Fibroblast of pulmonary artery (primary cell): ENCODE measurements around the gene OSBP2.

Experiments used
- DNase-seq: peaks from one replicate; pipeline ENCODE4 v3.0.0-alpha.2; 2010; ENCODE audit warnings: low read depth
- H3K4me3 ChIP-seq: replicated peaks from 2 replicates; pipeline ENCODE4 v1.5.1; 2011; ENCODE audit warnings: low read depth, mild to moderate bottlenecking, control low read depth, low read length, moderate library complexity
- TF ChIP-seq, protein P1 (sequence below): IDR thresholded peaks from 2 replicates; pipeline ENCODE4 v1.5.1; 2011; ENCODE audit warnings: mild to moderate bottlenecking, control low read depth, low read length, inconsistent platforms; ENCODE audit errors: missing control alignments

The OSBP2 gene

DNA sequence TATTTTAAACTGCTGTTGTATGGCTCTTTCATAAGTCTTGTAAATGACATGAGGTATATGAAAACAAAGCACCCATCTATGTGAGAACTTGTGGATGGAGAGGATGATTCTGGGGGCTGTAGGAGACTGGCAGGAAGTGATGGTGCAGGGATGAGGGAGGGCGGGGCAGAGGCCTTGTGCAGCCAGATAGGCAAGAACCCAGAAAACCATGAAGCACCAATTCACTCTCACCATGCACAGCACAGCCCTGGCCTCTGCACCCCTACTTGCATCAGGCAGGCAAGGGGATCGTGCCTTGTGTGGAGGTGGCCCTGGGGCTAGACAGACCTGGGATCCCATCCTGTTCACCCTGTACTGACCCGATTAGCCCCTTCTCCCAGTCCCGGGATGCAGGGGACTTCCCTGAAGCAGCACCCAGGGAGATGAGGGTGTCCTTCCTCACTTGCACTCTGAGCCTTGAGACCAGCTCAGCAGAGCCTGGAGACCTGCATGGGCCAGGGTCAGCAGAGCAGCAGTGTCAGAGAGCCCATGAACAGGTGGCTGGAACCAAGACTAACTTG is 188.4 kb downstream of the OSBP2 start:
- no peak overlapping the region for H3K4me3 ChIP-seq
- DNase-seq: no peak
- TF ChIP-seq, protein P1, sequence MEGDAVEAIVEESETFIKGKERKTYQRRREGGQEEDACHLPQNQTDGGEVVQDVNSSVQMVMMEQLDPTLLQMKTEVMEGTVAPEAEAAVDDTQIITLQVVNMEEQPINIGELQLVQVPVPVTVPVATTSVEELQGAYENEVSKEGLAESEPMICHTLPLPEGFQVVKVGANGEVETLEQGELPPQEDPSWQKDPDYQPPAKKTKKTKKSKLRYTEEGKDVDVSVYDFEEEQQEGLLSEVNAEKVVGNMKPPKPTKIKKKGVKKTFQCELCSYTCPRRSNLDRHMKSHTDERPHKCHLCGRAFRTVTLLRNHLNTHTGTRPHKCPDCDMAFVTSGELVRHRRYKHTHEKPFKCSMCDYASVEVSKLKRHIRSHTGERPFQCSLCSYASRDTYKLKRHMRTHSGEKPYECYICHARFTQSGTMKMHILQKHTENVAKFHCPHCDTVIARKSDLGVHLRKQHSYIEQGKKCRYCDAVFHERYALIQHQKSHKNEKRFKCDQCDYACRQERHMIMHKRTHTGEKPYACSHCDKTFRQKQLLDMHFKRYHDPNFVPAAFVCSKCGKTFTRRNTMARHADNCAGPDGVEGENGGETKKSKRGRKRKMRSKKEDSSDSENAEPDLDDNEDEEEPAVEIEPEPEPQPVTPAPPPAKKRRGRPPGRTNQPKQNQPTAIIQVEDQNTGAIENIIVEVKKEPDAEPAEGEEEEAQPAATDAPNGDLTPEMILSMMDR: no peak

DNA sequence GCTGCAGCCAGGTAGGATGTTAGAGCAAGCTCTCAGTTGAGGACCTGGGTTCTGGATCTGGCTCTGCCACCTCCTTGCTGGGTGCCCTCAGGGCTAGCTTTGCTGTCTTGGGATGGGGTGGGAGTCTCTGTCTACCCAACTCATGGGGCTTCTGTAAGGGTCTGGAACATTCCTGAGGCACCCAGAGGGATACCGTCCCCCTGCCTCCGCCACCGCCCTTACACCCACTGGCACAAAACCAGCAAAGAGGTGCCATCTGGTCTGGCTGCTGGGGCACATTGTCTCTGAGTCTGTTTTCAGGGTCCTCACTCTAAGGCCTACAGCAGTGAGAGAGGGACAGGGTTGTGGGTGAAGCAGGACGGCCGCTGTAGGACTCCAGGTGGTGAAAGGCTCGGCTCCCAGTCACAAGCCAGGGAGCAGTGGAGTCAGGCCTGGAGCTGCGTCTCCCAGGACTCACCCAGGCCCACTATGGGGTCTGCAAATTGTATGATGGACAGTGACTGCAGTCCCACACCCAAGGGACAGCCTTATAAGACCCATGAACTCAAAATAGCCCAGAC is 189.0 kb downstream of the OSBP2 start:
- no peak overlapping the region for H3K4me3 ChIP-seq
- TF ChIP-seq, protein P1: no peak
- DNase-seq: no peak

DNA sequence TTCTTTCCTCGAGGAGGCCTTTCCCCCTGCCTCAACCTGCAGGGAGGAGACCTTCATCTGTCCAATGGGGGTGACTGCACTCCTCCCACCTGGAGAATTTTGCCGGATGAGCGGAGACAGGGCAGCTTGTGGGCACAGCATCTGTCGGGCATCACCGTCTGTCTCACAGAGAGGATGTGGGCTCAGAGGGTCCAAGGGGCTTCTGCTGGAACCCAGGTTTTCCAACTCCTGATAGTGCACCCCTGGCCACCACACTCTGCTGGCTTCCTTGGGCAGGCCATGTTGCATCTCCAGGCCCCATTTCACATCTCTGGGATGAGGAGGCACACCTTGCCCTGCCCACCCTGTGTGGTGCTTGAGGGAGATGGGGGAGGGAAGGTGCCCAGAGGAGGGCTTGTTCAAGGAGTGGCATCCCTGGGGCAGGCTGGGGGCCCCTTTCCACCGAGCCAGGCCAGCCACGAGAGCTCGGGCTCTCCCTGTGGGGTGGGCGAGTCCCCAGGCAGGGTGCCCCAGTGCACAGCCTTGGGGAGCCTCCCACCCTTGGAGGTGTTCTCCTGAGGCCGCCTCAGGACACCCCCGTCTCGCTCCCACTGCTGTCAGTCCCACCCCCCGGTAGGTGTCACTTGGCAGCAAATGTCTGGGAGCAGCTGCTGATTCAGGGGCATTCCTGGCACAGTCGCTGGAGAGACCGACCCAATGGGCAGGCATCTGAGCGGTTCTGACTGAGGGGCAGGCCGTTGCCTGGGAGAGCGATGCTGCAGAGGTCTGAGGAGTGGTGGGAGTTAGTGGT is 189.7 kb downstream of the OSBP2 start:
- no peak for DNase-seq
- TF ChIP-seq, protein P1: no peak

DNA sequence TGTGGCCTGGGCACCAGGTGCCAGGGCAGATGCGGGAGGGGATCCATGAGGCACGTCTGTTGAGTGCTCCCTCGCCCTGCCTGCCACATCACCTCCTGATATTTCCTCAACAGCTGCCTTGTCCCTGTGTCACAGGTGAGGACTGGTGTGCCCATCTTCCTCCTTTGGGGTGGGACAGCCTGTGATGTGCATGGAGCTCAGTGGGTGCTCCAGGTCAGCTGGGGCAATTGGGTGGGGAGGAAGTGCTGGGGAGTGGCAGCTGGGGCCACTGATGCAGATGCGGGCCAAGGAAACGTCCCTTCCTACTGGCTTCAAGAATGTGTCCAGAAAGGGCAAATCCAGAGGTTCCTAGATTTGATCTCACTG is 190.3 kb downstream of the OSBP2 start:
- H3K4me3 ChIP-seq: no peak overlapping the region
- TF ChIP-seq, protein P1: no peak
- DNase-seq: no peak

More for the DNA sequence above, 189.7 kb downstream of the OSBP2 start:
- no peak overlapping the region for H3K4me3 ChIP-seq

DNA sequence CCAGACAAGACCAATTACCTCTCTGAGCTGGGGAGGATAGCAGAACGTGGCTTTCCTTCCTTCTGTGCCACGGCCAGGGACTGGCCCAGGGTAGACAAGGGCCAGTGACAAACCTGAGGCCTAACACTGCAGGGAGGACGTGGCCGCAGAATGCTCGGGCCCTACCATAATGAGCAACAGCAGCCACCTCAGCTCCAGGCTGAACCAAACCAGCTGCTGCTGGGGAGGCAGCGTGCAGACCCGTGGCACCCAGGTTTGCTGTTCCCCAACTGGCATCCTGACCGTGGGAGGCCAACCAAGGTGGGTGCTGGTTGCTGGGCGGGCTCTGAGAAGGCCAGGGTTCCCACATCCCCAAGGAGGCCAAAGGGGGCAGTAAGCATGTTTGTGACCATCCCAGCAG is 190.9 kb downstream of the OSBP2 start:
- H3K4me3 ChIP-seq: no peak overlapping the region
- TF ChIP-seq, protein P1: no peak
- no peak for DNase-seq

DNA sequence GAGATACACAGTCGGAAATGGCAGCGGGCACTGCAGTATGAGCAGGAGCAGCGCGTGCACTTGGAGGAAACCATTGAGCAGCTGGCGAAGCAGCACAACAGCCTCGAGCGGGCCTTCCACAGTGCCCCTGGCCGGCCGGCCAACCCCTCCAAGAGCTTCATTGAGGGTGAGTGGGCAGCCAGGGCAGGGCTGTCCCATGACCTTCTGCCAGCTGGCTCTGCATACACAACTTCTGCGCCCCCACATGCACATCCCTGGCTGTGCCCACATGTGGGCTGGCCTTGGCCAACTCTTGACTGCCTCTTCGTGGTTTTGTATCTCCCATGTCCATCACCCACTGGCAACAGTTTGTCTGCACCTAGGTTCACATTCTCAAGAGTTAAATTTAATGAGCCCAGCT is 192.8 kb downstream of the OSBP2 start:
- no peak for DNase-seq
- TF ChIP-seq, protein P1: no peak
- no peak overlapping the region for H3K4me3 ChIP-seq
